Tibial artery (tissue), 4 donors: ENCODE results near the gene CYRIA.

Experiments
- DNase-seq, 2 donors: peaks; one replicate each; pipeline ENCODE4 v3.0.0-alpha.2; 2019
- H3K27ac ChIP-seq, 2 donors: fragments of 200-600 bp; sonication (generic) in 1 of 2; 1 replicate in 1 of 2; 2 replicates in 1 of 2; pipeline ENCODE4 v1.5.1; 2018 to 2019; ENCODE audit warnings: mild to moderate bottlenecking in 1 of 2
- H3K27me3 ChIP-seq, 2 donors: fragments of 200-600 bp; sonication (generic) in 1 of 2; one replicate each; pipeline versions ENCODE4 v1.5.1 to v1.6.0; 2016 to 2019
- H3K36me3 ChIP-seq, 3 donors: fragments of 200-600 bp; sonication (generic) in 2 of 3; one replicate each; pipeline ENCODE4 v1.5.1; 2016 to 2019; ENCODE audit warnings: mild to moderate bottlenecking in 2 of 3
- H3K4me1 ChIP-seq, 4 donors: fragments of 200-600 bp; sonication (generic) in 2 of 4; 1 replicate in 3 of 4; 2 replicates in 1 of 4; pipeline ENCODE4 v1.5.1; 2016 to 2019
- H3K4me3 ChIP-seq, 2 donors: fragments of 200-600 bp; sonication (generic) in 1 of 2; 1 replicate in 1 of 2; 2 replicates in 1 of 2; pipeline ENCODE4 v1.5.1; 2018 to 2019; ENCODE audit warnings: mild to moderate bottlenecking in 2 of 2
- H3K9me3 ChIP-seq, 3 donors: fragments of 200-600 bp; sonication (generic) in 1 of 3; one replicate each; pipeline ENCODE4 v1.5.1; 2016 to 2019
- CTCF ChIP-seq, 2 experiments: fragments of 200-600 bp in 1 of 2; fragments of 450-650 bp in 1 of 2; IDR thresholded peaks; one replicate each; pipeline ENCODE4 v1.5.1; 2017 to 2019; ENCODE audit warnings: antibody characterized with exemption in 2 of 2, mild to moderate bottlenecking in 1 of 2, moderate library complexity in 1 of 2
- intact Hi-C: fragments of 100-400 bp; cut with DNase I; formaldehyde crosslinking; loops from one replicate; pipeline ENCODE4 v1.15.0; 2023; ENCODE audit warnings: low total_unique reads

CYRIA gene

GRCh38 chr2:16685340-16685715 lies 19.7 kb upstream of the CYRIA start:
- Histone ChIP-seq H3K36me3 (no peaks in the 10 kb centered on the region), H3K9me3 (no peaks in the 10 kb centered on the region), H3K4me1 (no peaks in the 10 kb centered on the region), H3K27ac (no peak overlapping the region), H3K27me3 (no peaks in the 10 kb centered on the region), H3K4me3 (no peak overlapping the region)
- intact Hi-C loops = no loop called here
- TF ChIP-seq CTCF (IDR thresholded peaks at IDR 0.05) = no peak
- DNase-seq = no peak

- H3K36me3 ChIP-seq = no peaks in the 10 kb centered on the region
- TF ChIP-seq CTCF (IDR thresholded peaks at IDR 0.05) = no peak
- intact Hi-C loops = no loop called here
These were observed 19.2 kb upstream of the CYRIA start for GRCh38 chr2:16684676-16685339.

GRCh38 chr2:16683576-16683975 lies 17.9 kb upstream of the CYRIA start:
- H3K36me3 ChIP-seq = no peaks in the 10 kb centered on the region
- no peak overlapping the region for H3K27ac ChIP-seq

More at GRCh38 chr2:16684676-16685339, 19.2 kb upstream of the CYRIA start:
- no peaks in the 10 kb centered on the region for H3K9me3 ChIP-seq
- H3K27me3 ChIP-seq = no peaks in the 10 kb centered on the region
- no peaks in the 10 kb centered on the region for H3K4me1 ChIP-seq
- no peak for DNase-seq
- H3K4me3 ChIP-seq = no peak overlapping the region
- no peak overlapping the region for H3K27ac ChIP-seq

GRCh38 chr2:16682431-16683118 lies 16.9 kb upstream of the CYRIA start:
- Histone ChIP-seq H3K4me1 (no peaks in the 10 kb centered on the region), H3K4me3 (no peak overlapping the region), H3K27ac (no peak overlapping the region), H3K36me3 (no peaks in the 10 kb centered on the region), H3K27me3 (no peaks in the 10 kb centered on the region), H3K9me3 (peaks cover 3 to 6% (median 4%) of the 10 kb centered on the region in 3 donors)
- intact Hi-C loops = no loop called here
- DNase-seq = peak in 1 of 2 donors; percentile 61
- TF ChIP-seq CTCF (IDR thresholded peaks at IDR 0.05) = no peak

More at GRCh38 chr2:16683576-16683975, 17.9 kb upstream of the CYRIA start:
- Histone ChIP-seq H3K4me1 (no peaks in the 10 kb centered on the region), H3K9me3 (no peaks in the 10 kb centered on the region), H3K27me3 (no peaks in the 10 kb centered on the region), H3K4me3 (no peak overlapping the region)
- no peak for TF ChIP-seq CTCF (IDR thresholded peaks at IDR 0.05)
- intact Hi-C loops = no loop called here
- DNase-seq = no peak

GRCh38 chr2:16680781-16681180 lies 15.1 kb upstream of the CYRIA start:
- no peaks in the 10 kb centered on the region for H3K36me3 ChIP-seq
- intact Hi-C loops = no loop called here
- TF ChIP-seq CTCF (IDR thresholded peaks at IDR 0.05) = no peak
- no peak overlapping the region for H3K27ac ChIP-seq
- H3K4me3 ChIP-seq = no peak overlapping the region
- DNase-seq = no peak
- peaks cover 3 to 6% (median 4%) of the 10 kb centered on the region in 3 donors for H3K9me3 ChIP-seq
- H3K4me1 ChIP-seq = no peaks in the 10 kb centered on the region
- H3K27me3 ChIP-seq = no peaks in the 10 kb centered on the region
